ENCODE results near the gene HOATZ.

HOATZ gene

DNA sequence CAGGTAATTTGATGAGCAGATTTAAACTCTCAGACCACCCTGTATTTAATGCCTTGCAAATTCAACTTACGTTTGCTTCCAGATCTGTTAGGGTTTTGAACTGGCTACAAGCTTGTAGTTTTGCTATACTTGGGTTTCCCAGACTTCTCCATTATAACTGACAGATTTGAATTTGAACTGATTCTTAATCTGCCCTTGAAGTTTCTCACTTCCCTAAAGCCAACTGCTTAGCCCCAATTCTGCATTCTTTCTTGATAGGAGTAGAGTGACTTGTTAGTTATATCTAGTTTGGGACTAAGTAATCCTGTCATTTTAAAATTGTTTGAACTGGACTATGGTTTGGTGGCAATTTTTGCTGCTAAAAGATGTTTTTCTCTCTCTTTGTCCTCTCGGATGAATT, 35.7 kb downstream of the HOATZ start:
- DNase-seq: no peak

DNA sequence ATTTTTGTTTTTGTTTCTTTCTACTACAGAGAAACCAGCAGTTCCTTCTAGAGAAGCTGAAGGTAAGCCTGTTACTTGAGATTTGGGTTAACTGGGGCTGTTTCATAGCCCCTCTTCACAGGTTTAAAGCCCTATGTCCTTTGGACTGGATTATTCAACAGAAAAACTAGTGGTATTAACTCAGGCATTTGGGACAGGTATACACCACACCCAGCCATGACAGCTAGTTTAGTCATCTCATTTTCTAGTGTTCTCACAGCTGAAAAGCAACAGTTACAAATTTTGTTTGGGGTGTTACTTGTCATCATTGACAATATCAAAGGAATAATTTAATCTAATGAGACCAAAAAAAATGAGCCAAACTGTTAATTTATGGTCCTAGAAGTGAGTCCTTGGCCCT, 40.0 kb downstream of the HOATZ start:
- DNase-seq: no peak

DNA sequence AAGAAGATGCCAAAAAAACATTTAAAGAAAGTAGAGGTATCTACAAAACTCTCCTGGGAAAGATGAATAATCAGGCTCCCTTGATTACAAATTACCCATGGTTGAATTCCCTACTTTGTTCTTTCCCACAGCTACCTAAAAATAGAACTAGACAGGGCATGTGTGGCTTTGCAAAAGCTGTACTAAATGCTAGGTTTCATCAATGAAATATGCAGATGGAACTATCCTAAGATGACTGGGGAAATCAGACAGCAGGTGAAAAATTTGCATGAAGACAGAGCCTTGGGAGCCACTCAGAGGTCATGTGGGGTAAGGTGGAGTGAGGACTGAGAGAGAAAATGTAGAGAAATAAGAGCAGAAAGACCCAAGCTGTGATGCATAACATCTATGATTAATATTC, 40.7 kb downstream of the HOATZ start:
- DNase-seq: no peak

DNA sequence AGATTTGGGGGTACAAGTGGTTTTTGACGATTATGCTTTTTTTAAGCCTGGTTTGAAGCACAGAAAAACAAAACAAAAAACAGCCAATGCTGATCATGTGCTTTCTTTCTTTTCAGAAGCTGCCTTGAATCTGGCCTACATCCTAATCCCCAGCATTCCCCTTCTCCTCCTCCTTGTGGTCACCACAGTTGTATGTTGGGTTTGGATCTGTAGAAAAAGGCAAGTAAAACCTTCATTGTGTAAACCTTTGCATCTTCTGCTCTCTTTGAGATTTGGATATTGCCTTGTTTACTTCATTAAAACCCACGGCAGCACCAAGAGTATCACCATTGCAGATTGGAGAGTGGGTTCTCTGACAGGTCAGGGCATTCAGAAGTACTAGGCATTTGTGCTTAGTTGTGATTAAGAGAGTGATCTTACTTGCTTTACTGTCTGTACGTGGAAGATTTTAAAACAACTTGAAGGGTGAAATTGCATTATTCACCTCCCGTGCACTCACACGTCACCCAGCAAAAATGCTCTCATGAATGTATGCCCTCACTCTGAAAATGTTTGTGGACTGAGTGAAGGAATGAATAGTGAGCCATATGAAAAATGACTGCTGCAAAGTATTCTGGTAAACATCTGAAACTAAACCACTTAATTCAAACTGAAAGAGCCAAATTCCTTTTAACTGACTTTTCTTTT, 43.0 kb downstream of the HOATZ start:
- no peak for DNase-seq

DNA sequence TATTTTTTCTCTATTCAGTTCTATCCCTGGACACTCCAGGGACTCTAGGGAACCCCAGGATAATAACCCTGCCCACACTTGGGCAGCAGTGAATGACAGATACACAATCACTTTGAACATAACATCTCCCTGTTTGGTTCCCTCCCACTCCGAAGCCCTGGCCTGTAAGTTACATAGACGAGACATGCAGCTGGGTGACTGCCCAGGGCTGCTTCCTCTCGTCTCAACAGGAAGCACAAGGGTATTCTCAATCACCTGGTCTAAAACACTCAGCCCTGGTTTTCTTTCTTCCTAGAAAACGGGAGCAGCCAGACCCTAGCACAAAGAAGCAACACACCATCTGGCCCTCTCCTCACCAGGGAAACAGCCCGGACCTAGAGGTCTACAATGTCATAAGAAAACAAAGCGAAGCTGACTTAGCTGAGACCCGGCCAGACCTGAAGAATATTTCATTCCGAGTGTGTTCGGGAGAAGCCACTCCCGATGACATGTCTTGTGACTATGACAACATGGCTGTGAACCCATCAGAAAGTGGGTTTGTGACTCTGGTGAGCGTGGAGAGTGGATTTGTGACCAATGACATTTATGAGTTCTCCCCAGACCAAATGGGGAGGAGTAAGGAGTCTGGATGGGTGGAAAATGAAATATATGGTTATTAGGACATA, 45.4 kb downstream of the HOATZ start:
- no peak for DNase-seq

DNA sequence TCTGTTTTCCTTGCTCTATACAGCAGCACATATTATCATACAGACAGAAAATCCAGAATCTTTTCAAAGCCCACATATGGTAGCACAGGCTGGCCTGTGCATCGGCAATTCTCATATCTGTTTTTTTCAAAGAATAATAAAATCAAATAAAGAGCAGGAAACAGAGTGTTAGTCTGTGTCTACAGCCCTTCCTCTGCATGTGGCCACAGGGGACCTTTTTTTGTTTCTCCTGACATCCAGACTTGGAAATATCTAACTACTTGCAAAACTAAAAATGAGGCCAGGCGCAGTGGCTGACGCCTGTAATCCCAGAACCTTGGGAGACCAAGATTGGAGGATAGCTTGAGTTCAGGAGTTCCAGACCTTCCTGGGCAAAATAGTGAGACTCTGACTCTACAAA, 46.2 kb downstream of the HOATZ start:
- no peak for DNase-seq

DNA sequence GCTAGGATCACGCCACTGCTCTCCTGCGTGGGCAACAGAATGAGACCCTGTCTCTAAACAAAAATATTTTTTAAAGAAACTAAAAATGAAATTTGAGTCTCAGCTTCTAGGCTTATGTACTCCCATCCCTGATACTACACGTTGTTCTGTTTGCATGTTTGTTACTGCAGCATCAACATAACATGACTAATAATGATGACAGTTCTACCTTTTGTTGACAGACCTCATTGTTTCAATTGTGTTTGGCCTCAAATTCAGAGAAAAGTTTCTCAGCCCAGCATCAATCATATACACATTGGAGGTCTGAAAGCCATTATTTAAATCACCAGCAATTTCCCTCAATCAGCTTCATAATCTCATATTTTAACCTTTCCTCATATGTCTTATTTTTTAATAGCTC, 46.7 kb downstream of the HOATZ start:
- DNase-seq: no peak

DNA sequence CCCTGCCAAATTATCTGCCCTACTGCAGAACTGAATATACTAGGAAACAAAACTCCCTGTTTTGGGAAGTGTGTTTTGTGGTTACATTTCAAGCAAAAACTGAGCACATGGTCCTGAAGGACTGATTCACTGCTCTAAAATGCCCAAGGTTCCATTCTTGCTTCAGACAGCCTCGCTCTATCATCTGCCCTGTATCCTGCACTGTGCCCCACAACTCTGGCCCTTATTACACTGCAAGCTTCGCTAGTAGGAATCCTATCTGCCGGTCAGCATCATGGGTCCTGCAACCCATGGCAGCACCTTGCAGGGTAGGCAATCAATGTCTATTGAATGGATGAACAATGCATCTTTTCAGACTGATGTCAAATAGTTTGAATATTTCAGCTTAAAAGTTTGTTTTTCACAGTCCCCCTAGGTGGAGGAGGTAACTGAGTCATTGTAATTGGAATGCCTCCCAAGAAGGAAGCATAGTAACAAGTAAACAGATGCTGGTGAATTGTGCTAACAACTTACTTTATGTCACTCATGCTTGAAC, 47.3 kb downstream of the HOATZ start:
- DNase-seq: no peak

DNA sequence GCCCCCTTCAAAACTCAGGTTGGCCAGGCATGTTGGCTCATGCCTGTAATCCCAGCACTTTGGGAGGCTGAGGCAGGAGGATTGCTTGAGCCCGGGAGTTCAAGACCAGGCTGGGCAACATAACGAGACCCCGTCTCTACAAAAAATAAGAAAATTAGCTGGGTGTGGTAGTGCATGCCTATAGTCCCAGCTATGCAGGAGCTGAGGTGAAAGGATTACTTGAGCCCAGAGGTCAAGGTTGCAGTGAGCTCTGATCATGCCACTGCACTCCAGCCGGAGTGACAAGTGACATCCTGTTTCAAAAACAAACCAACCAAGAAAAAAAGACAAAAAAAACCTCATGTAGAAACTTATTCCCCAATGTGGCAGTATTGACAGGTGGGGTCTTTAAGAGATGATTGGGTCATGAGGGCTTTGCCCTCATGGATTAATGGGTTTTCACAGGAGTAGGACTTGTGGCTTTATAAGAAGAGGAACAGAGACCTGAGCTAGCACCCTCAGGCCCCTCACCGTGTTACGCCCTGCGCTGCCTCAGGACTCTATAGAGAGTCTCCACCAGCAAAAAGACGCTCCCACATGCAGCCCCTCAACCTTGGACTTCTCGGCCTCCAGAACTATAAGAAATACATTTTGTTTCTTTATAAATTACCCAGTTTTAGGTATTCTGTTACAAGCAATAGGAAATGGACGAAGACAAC, 48.3 kb downstream of the HOATZ start:
- no peak for DNase-seq

DNA sequence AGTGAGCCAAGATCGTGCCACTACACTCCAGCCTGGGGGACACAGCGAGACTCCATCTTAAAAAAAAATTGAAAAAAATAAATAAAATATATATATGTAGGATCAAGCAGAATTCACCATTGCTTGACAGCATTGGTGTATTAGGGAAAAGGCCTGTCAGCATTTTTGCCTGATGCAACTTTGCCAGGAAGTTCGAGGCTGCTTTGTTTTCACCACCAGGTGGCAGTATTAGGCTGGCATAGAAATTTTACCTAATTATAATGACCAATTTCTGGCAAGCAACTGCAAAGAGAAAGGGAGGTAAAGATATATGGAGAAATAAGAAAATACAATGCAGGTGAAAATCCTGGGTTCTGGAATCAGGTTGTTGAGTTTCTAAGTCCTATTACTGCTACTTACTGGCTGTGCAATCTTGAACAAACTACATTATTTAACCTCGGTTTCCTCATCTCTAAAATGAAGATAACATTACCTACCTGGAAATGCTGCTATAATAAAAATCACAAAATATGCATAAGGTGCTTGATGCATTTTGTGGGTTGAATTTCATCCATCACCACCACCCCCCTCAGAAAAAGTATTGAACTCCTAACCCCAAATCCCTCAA, 50.6 kb downstream of the HOATZ start:
- peak in 9 of 14 donors; percentile 4 to 39 (median 20) for DNase-seq

DNA sequence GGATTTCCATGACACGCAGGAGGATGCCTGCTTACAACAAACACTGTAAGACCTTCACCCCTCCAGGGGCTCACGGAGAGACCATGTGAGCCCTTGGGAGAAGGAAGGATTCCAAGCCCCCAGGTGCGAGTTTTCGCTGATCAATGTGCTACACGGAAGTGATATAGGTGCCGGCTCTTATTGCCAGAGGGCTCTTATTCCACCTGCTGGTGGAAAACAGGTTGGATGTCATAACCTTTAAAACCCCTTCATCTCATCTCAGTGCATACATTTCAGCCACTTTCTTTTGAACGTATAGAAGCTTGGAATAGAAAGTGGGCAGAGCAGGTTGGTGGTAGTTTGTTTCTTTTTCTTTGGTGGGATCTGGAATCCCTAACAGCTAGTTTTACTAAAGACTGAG, 51.7 kb downstream of the HOATZ start:
- no peak for DNase-seq

DNA sequence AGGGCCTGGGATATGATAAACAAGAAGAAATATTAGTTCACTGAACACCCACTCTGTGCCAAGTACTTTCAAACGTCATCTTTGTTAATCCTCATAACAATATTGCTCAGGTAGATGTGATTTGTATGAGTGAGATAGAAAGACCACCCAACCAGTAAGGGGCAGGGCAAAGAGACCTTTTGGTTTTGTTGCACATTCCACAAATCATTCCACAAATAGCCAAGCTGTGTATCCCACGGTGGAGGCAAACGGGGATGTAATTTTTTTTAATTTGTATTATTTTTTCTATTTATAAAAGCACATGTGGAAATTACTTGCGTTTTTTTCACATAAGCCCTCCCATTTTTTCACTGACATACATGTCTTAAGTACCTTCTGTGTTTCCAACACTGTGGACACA, 54.9 kb downstream of the HOATZ start:
- no peak for DNase-seq

DNA sequence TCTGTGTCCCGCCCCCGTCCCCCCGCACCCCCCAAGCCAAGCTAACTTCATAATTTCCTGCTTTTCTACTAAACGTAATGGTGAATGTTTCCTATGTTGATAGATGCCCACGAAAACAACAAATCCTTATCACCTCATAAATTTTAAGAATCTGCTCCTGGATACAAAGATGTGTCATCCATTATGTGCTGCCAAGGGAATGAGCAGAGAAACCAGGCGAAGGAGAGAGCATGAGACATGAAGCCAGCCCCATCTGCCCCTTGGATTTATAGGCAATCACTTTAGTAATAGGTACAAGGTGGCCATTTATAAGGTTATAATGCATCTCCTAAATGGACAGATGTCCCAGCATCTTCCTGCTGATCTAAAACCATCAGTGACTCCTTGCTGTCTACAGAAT, 56.2 kb downstream of the HOATZ start:
- DNase-seq: no peak

DNA sequence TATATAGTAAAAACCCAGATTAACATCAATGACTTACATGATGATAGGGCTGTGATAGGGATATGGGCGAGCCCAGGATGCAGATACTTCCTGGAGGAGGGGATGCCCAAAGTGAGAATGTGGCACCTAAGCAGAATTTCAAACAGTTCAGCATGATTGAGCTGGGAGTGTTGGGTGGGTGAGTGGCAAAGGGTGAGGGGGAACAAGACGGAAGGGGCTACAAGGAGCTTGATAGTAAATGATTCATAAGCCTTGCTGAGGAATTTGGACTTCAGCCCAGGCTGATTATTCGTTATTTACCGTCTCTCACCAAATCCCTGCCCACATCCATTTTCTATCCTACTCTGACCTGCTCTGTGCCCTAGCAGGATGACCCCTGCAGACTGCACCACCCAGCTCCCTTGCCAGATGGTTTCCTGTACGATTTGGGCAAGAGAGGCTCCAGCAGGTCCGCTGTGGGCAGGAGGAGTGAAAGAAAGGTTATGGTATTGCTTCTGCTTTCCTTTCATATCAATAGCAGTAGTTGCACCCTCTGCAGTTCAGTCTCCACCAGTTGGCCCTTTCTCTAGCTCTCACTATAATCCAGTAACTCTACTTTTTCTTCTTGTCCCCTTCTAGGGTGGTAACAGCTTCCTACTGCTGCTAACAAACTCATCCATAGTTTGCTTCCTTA, 57.4 kb downstream of the HOATZ start:
- DNase-seq: no peak

DNA sequence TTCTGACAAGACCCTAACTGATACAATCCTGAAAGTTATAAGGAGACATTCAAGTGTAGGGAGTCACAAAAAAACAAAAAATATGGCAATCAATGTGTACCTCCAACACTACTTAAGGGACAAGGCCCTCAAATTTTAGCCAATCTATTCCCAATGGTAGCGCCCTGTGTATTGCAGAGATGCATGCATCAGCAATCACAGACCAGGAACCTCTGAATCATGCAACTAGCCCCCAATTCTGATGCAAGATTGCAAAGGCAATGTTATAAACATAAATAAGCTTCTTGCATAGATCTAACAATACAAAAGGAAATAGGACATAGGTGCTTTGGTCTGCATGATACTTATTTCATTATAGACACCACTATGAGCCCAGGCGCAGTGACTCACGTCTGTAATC, 58.0 kb downstream of the HOATZ start:
- no peak for DNase-seq

DNA sequence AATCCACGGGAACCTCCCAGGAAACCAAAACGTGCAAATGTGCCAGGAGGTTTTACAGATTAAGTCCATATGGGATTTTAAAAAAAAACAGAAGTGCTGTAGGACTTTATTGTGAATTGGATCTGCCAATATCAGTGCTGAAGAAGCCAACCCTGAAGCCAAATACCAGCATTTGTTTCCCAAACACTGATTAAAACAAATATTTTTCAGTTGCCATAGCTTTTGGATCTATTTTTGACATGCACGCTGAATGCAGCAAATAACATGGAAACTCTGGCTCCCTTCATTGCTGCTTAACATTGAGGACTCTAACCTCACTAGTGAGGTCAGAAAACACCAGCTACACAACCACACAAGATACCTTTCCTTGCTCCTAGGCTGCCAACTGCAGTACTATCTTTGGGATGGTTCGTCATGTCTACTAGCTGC, 59.3 kb downstream of the HOATZ start:
- no peak for DNase-seq

DNA sequence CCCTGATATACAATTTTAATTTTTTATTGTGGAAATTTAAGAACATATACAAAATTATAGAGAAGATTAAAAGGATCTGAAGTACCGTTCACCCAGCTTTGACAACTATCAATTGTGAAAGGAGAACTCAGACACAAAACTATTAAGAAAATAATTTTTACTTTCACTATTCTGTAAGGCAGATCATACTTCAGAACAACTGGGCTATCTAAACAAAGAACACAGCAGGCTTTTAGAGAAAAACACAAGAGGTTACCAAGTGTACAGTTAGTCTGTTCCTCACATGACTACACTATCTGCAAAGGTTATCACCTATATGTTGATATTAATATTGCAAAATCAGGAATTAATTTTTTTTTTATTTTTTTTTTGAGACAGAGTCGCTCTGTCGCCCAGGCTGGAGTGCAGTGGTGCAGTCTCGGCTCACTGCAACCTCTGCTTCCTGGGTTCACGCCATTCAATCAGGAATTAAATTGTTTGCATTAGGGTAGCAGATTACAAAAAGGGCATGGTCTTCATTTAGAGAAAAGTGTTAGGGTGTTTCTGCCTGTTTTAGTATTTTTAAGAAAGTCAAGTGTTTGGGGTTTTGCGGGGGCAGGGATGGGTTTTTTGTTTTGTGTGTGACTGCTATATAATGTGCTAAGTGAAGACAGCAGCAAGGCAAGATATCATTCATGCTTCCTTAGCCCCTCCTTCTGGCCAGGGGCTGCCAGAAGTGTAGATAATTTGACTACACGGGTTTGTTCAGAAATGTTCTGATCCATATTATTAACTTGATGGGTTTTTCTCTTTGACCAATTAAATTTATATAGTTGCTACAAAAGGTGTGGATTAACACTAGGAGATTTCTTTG, 60.0 kb downstream of the HOATZ start:
- no peak for DNase-seq

DNA sequence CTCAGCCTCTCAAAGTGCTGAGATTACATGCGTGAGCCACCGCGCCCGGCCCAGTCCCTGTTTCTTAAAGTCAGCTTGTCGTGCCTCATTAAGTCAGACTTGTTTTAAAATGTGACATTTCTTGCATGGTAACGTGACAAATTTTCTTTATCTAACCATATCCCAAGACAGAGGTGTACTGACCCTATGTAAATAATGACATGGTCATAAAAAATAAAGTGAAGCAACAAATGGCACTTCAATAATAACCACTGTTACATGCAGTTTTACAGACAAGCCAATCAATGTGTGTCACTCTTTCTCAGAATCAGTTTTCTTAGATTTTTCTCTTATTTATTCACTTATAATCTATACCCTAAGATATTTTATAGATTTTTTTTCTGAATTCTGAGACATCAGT, 61.2 kb downstream of the HOATZ start:
- no peak for DNase-seq

DNA sequence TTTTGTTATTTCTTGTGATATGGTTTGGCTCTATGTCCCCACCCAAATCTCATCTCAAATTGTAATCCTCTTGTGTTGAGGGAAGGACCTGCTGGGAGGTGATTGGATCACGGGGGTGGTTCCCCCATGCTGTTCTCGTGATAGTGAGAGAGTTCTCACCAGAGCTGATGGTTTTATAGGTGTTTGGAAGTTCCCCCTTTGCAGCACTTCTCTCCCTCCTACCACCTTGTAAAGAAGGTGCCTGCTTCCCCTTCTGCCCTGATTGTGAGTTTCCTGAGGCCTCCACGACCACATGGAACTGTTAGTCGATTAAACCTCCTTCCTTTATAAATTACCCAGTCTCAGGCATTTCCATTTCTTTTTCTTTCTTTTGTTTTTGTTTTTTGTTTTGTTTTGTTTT, 63.2 kb downstream of the HOATZ start:
- DNase-seq: no peak

DNA sequence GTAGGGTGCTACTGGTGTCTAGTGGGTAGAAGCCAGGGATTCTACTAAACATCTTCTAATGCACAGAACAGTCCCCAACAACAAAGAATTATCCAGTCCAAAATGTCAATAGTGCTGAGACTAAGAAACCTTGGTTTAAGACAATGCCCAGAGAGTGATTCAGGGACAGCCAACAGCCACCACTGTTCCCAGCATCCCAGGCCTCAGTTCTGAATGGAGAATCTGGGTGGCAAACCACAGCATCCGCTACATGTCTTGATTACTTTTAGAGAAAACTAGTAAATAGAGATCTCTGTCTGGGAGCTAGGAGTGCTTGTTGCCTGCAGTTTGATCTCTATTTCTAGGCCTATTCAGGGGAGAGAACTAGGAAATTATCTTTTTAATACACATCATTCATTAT, 66.8 kb downstream of the HOATZ start:
- DNase-seq: no peak

DNA sequence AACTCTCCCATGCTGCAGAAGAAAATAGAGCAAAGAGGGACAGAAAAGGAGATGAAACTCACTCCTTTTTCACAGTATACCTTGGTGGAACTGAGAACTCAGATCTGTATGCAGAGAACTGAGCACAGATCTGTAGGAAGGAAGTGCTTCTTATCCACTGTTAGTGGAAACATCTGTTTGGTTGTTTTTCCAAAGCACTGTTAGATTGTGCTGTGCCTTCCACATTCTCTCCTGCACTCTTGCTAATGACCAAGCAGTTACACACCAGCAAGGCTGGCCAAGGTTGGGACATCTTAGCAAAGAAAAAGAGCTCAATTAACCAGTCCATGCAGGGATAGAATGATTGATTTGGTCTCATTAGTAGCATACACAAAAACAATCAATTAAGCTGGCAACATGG, 67.6 kb downstream of the HOATZ start:
- no peak for DNase-seq

DNA sequence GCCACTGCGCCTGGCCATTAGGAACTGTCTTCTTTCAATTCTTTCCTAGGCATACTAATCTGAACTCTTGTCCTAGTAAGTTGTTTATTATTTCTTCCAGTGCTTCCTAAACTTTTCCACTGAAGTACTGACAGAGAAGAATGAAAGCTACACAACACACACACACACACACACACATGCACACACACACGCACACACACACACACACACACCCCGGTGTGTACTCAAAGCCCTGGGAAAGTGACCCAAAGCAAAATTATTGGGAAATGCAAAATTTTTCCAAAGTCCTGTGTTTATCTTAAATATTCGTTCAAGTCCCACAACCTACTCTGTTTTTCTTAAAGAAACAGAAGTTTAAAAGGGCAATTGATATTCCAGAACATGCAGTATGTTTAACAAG, 68.3 kb downstream of the HOATZ start:
- no peak for DNase-seq
